G401.6 (cell line): ENCODE results near the gene KDM5B.

ENCODE experiments used
- FAIRE-seq: peaks from 2 replicates; lab custom pipeline; 2012; peaks lifted over from hg19 to GRCh38; lab: Jason Lieb, UNC

The KDM5B gene

GRCh38 chr1:202711949-202712635 lies 96.1 kb downstream of the KDM5B start:
- no peak for FAIRE-seq

DNA sequence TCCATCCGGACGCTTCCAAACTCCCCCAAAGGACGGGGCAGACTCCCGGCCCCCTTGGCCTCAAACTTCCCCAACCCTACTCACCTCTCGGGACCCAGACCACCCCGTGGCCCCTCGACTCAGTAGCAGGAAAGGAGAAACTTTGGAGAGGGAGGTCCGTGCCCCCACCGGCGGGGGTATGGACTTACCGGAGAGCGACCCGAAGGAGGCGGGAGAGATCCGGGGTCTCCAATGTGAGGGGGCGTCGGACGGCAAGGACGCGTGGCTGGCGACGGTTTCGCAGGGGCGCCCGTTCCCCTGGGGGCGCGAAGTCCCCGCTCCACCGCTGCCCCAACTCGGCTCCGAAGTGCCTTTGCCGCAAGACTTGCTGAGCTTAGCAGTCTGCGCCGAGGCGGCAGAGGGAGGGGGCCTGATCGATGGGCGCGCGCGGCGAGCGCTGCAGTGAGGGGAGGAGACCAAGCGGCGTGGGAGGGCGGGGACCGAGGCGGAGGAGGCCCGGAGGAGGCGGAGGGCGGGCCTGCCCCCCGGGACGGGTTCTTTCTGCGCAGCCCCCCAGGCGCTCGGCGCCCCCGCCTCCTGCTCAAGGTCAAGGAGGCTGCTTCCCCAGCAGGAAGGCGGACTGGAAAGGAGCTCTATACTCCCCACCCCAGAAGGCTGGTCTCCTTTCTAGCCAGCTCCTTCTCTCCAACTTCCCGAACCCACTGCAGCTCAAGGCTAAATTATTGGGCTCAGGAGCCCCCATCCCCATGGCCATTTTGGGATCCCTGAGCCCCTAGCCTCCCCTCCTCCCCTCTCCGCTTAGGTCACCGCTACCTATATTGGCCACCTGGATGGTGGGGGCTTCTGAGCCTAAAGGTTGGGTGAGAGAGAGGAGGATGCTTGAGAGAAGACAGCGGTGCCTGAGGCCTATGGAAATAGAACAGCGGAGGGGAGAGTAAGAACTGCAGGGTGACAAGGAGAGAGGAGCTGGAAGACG lies 97.9 kb downstream of the KDM5B start, which contains the start of gene SYT2:
TSS of gene SYT2 (minus strand) at position 385 of the 976 bp plus-strand sequence. CDS start 104,682 bp downstream, outside the sequence.
- no peak for FAIRE-seq

DNA sequence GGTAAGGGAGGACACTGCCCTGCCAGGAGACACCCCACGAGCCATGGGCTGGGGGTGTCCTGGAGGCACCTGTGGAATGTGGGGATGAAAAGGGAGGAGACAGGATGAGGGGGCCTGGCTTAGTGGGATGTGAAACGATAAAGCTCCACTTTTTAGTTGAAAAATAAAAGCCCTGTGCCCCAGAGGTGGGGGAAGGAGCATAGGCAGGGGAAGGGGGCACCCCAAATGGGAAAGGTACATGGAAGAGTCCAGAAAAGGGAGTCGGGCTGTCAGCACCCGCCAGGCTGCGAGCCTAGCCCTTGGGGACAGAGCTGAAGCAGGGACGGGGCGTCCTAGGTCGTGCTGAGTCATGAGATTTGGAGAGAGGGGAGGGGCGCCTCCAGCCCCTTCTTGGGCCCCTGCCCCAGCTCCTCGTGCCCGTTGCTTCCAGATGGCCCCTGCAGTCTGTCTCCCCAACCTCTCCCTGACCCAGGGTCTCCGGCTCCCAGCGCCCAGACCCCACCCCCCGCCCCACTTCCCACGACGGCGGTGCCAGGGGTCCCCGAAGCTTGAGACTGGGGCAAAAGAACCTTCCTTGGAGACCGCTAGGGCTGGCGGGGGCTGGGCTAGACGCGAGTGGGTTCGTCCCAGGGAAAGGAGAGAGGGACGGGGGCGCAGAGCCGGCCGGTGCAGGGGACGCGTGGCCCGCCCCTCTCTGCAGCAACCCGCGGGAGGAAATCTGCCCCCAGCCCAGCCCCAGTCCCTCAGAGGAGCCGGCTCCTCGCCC lies 98.8 kb downstream of the KDM5B start:
- FAIRE-seq: no peak

DNA sequence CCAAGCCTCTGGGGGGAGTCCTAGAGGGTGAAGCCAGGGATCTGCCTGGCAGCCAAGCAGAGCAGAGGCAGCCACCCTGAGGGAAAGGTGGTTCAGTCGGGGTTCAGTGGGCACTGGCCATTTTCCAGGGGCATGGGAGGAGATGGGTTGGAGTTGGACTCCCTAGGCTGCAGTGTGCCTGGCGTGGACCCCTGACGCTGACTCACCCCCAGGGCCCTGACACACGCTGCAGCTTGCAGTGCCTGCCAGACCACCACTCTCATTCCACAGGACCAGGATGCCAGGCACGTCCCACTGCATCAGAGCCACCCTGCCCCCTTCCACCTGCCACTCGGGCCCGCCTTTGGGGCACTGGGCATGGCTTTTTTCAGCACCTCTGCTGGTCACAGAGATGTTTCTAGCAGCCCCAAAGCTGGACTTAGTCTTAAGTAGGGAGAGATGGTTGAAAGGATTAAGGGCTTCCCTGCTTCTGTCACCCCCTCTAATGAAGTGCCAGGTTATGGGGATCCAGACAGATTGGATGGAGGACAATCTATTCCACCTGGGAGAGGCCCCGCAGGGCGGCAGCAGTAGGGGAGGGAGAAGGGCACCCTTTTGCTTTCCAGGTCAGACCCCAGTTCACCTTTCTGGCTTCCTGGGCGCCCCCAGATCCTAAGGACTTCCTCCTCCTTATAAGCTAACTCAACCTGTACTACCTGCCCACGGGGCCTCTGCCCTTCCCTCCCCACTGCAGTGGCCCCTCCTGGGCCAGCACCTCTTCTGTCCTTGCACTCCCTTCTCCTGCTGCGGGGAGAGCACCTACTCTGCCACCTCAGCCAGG lies 99.6 kb downstream of the KDM5B start:
- no peak for FAIRE-seq

GRCh38 chr1:202706851-202707250 lies 101.4 kb downstream of the KDM5B start:
- FAIRE-seq: no peak

- FAIRE-seq: no peak
Measured at GRCh38 chr1:202704601-202705000, 103.6 kb downstream of the KDM5B start.

GRCh38 chr1:202703191-202703590 lies 105.0 kb downstream of the KDM5B start:
- no peak for FAIRE-seq

DNA sequence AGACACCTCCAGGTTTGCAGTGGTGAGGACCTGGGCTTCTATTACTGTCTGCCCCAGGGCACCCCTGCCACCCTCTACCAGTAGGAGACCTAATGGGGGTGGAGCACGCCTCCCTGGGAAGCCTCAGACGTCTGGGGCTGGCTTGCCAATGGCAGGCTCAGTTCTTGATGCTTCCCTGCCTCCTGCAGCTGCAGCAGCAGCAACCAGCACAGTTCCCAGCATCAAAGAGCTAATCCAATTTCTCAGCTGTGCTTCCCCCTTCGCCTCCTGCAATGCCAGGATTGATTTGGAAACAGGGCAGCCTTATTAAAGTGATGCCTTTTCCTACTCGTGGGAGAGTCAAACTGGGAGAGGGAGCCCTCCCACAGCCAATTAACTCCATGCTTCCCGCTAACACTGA lies 106.1 kb downstream of the KDM5B start:
- FAIRE-seq: no peak

- no peak for FAIRE-seq
Measured at GRCh38 chr1:202701200-202701599, 107.0 kb downstream of the KDM5B start.

- FAIRE-seq: no peak
Measured at GRCh38 chr1:202700061-202700460, 108.2 kb downstream of the KDM5B start.

DNA sequence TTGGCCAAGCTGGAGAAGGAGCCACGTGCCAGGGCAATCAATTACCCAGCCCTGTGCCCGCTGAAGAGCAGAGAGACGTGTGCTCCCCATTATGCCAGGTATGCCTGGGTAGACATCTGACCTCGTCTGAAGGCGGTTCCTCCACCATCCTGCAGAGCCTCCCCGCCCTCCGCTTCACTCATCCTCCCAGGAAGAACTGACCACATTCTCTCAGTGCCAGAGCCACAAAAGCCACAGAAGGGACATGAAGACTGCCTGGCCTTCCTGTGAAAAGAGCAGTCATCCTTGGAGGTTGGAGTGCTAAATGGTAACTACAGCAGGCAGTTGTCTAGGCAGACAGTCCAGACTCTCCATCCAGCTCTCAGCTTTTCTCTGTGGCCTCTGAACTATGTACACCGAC lies 109.9 kb downstream of the KDM5B start:
- FAIRE-seq: no peak

- no peak for FAIRE-seq
Measured at GRCh38 chr1:202697038-202697437, 111.2 kb downstream of the KDM5B start.

GRCh38 chr1:202694314-202694713 lies 113.9 kb downstream of the KDM5B start:
- FAIRE-seq: no peak

DNA sequence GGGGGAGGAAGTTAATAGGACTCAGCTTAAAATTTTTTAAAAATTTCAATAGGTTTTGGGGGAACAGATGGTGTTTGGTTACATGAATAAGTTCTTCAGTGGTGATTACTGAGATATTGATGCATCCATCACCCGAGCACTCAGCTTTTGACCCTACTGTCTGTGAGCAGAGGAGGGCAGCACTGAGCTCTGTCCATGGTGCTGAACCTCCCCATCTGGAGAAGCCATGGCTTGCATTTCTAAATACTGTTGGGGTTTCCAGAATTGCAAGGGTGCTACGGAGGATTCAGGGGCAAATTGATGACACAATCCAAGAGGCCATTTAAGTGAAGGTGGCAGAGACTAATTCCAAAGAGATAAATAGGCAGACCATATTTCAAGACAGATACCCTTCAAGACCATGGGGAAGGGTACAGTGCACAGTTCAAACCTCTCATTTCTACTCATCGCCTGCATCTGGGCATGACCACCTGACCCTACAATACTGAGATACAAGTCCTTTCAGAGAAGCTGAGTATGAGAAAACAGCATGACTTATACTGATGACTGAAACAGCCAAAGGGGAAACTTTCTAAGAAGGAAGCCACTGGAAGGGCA lies 115.2 kb downstream of the KDM5B start:
- FAIRE-seq: no peak

DNA sequence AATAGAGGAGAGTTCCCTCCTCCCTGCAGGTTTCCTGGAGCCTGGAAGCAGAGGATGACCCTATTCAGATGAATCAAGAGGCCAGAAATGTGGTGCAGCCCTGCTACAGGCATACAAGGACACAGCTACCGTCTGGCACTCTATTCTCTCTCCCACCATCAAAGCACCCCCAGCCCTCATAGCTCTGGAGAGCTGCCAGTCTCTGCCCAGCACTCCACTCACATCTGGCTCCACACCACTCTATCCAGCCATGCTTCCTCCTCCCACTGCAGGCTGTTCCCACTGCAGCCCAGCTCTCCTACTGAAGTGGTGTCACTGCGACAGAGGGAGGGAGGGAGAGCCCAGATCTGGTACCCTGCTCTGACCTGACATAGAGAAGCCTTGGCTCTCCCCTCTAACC lies 116.4 kb downstream of the KDM5B start:
- no peak for FAIRE-seq

DNA sequence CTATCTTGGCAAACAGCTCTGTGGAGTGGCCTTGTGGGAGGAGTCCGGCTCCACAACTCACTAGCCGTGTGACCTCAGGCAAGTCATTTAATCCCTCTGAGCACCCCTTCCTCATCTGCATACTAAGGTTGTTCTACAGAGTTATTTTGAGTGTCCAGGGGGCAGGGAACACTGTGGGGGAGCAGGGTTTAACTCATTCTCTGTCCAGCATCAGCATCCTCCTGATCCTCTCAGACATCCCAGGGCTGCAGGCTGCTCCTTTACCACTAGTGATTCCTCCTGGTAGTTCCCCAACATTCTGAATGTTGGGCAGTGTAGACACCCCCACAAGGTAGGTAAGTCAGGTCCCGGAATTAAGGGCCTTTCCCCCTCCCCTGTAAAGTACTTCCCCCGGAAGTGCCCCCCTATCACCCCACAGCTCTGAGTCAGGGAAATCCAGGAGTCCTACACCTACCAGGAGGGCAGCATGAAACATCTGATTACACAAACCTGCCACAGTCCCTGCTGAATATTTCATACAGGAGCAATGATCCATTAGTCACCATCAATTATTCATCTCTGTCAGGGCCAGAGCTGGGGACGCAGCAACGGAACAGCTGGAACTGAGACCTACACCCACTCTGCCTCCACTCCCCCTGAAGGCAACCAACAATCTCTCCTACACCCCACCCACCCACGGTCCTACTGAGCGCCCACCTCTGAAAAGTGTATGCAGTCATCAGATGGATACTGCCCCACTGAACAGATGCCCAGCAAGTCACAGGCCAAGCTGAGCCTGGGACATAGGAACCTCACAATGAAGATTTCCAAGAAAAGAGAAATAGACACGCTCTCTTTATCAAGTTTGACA lies 118.5 kb downstream of the KDM5B start:
- no peak for FAIRE-seq

GRCh38 chr1:202689082-202689481 lies 119.1 kb downstream of the KDM5B start:
- no peak for FAIRE-seq

- FAIRE-seq: no peak
Measured at GRCh38 chr1:202688401-202688800, 119.8 kb downstream of the KDM5B start.

- no peak for FAIRE-seq
Measured at GRCh38 chr1:202687798-202688197, 120.4 kb downstream of the KDM5B start.

GRCh38 chr1:202687370-202687769 lies 120.9 kb downstream of the KDM5B start:
- FAIRE-seq: no peak
